COLO668 (cell line): ENCODE results near the gene OOSP4B.
"Not testable (repeated sequence)": the region's sequence is repeated elsewhere in the genome, so short reads cannot be mapped to it uniquely, and the experiment has no call there.

ENCODE experiments used
- DNase-seq: peaks from one replicate; lab custom pipeline; 2025; ENCODE audit not compliant: unreplicated experiment; lab: John Stamatoyannopoulos, UW

Gene OOSP4B

GRCh38 chr11:60016881-60017280 is at the start of gene OOSP4B:
Gene OOSP4B (plus strand): TSS chr11:60017181.
- no peak for DNase-seq

- no peak for DNase-seq
Observed at GRCh38 chr11:59967677-59968394, 49.1 kb upstream of the OOSP4B start.

- DNase-seq: no peak
Observed at GRCh38 chr11:59968395-59968783, 48.6 kb upstream of the OOSP4B start.

GRCh38 chr11:59973097-59973496 is 43.9 kb upstream of the OOSP4B start:
- DNase-seq: no peak

DNA sequence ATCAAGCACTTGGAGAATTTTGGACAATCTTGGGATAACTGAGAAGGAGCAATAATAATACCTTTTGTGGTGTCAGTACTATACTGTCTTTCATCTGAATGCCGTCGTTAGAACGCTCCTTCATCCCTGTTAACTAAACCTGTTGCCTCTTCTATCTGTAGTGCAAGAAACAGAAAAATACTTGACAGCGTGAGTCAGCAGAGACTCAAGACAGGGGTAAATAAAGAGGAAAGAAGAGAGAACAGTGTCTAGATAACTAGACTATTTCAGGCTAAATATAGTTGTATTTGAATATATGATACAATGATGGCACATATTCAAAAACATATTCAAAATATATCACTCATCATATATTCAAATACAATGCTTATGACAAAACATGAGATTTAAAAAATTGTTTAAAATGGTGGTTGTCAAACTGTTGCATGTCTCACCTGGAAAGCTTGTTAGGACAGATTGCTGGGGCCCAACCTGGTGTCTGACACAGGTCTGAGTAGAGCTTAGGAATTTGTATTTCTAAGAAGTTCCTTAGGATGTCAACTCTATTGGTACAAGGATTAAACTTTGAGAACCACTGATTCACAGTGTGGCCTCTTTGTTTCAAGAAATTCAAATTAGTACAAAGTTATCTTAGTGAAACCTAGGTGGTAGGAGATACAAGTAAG is 35.7 kb upstream of the OOSP4B start:
- DNase-seq: no peak

- DNase-seq: not testable (repeated sequence)
Observed at GRCh38 chr11:59982037-59982436, 34.9 kb upstream of the OOSP4B start.

DNA sequence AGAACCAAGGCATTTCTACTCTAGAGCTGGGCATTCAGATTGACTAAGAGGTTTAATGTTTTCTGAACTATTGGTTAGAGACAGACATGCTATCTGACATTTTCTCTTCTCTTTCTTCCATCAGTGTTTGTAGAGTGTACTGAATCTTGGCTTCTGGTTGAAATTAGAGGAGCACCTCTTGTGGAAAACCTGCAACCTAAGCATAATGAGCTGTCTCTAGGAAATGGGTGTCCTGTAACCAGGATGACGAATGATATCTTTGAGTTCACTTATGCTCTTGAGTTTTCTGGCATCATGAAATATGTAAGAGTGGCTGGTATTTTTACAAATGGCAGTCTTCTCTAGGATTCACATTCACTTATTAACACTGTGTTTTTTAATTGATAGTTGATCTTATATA is 33.8 kb upstream of the OOSP4B start:
- DNase-seq: no peak

GRCh38 chr11:59984368-59984767 is 32.6 kb upstream of the OOSP4B start:
- DNase-seq: no peak

DNA sequence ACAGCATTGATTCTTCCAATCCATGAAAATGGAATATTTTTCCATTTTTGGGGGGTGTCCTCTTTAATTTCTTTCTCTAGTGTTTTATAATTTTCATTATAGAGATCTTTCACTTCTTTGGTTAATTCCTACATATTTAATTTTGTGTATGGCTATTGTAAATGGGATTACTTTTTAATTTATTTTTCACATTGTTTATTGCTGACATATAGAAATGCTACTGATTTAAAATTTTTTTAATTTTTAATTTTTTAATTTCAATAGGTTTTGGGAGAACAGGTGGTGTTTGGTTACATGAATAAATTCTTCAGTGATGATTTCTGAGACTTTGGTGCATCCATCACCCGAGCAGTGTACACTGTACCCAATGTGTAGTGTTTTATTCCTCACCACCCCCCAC is 26.6 kb upstream of the OOSP4B start:
- DNase-seq: no peak

DNA sequence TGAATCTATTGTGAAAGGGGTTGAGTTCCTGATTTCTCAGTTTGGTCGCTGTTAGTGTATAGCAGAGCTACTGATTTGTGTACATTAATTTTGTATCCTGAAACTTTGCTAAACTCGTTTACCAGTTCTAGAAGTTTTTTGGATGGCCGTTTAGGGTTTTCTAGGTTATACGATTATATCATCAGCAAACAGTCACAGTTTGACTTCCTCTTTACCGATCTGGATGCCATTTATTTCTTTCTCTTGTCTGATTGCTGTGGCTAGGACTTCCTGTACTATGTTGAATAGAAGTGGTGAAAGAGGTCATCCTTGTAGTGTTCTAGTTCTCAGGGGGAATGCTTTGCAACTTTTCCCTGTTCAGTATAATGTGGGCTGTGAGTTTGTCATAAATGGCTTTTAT is 24.6 kb upstream of the OOSP4B start:
- DNase-seq: no peak

DNA sequence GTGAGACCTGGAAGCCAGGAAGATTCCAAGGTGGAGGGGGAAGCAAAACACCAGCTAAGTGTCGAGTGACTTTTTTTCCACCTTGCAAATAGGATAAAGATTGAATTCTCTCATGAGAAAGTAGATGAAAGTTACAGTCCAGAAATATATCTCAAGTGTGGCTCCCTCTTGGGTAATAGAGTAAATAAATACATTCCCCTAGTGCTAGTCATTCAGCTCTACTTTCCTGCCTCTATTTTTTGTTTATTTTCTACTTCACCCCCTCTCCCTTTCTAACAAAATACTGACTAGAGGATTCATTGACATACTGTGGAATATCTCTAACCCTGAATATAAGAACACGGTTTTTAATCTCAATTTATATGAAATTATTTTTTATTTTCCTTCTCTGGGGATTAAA is 19.2 kb upstream of the OOSP4B start:
- DNase-seq: no peak

DNA sequence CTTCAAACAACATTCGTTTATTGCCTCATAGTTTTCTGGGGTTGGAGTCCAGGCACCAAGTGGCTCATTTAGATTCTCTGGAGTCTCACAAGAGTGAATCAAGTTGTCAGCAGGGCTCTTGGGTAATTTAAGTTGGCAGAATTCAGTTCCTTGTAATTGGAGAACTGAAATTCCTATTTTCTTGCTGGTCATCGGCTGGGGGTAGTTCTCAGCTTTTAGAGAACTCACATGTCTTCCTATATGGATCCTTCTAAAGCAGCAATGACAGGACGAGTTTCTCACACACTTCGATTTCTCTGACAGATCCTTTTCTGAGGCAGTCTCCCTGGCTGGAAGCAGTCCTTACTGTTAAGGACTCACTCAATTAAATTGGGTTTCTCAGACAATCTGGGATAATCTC is 17.3 kb upstream of the OOSP4B start:
- DNase-seq: no peak

DNA sequence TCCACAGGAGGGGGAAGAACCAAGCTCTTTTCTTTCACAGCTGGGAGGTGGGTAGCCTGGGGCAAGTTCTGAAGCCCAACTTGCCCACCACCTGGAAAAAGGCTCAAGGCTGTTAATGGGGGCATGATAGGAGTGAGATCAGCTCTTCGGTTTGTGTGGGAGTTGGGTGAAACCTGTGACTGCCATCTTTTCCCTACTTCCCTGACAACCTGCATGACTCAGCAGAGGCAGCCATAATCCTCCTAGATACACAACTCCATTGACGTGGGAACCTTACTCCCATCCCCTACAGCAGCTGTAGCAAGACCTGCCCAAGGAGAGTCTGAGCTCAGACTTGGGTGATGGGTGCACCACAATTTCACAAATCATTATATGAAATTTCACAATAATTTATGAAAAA is 13.3 kb upstream of the OOSP4B start:
- no peak for DNase-seq

DNA sequence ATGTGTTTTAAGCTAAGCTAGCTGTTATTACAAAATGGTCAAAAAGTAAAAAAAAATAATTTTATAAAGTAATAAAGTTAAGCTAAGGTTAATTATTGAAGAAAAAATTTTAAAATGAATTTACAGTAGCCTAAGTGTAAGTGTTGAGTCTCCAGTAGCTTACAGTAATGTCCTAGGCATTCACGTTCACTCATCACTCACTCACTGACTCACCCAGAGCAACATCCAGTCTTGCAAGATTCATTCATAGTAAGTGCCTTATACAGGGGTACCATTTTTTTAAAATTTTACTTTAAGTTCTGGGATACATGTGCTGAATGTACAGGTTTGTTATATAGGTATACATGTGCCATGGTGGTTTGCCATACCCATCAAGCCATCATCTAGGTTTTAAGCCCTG is 11.6 kb upstream of the OOSP4B start:
- no peak for DNase-seq

DNA sequence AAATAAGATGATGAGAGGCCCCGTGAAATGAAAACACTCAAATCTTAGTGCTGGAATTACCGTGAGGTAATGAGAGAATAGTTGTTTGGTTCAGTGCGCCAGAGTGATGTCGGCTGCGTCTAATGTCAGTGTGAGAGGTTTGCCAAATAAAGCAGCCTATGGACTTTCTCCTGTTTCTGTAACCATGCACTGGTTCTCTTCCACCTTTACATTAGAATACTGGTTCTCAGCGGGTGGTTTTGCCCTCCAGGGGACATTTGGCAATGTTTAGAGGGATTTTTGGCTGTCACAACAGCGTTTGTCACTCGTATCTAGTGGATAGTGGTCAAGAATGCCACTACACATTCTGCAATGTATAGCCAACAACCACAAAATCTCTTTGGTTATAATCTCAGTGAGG is 1.1 kb downstream of the OOSP4B start:
- no peak for DNase-seq

GRCh38 chr11:60020376-60020775 is 3.4 kb downstream of the OOSP4B start:
- not testable (repeated sequence) for DNase-seq

DNA sequence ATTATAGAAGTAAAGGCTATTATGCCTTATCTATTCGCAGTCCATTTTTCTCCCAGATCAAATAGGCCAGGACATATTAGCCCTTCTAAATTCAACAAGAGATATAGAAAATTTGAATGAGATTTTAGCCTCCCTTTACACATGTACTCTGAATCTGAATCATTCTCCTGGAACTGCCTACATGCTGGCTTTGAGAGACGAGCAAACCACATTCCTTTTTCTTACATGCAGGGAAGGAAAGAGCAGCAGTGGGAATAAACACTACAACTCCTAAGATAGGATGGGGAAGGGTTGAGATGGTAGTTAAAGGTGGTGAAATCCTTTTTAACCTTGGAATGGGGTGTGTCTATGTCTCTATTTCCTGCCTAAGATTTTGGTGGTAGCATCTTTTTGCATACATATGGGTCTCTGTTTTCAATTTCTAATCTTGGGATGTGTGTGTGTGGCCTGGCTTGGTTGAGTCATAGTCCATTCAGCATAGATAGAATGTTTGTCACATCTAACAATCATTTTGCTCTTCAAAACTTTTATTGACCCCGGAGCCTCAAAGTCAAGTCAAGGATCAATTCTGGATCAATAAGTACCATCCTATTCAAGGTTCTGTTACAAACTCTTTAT is 12.1 kb downstream of the OOSP4B start:
- no peak for DNase-seq

- DNase-seq: no peak
Observed at GRCh38 chr11:60040109-60040508, 23.1 kb downstream of the OOSP4B start, which contains the start of gene OOSP2. Gene OOSP2 (plus strand): TSS chr11:60040409. CDS start chr11:60040460, 51 bp downstream.

DNA sequence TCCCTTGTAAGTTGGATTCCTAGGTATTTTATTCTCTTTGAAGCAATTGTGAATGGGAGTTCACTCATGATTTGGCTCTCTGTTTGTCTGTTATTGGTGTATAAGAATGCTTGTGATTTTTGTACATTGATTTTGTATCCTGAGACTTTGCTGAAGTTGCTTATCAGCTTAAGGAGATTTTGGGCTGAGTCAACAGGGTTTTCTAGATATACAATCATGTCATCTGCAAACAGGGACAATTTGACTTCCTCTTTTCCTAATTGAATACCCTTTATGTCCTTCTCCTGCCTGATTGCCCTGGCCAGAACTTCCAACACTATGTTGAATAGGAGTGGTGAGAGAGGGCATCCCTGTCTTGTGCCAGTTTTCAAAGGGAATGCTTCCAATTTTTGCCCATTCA is 33.4 kb downstream of the OOSP4B start:
- DNase-seq: not testable (repeated sequence)

- DNase-seq: not testable (repeated sequence)
Observed at GRCh38 chr11:60050839-60051238, 33.9 kb downstream of the OOSP4B start.

DNA sequence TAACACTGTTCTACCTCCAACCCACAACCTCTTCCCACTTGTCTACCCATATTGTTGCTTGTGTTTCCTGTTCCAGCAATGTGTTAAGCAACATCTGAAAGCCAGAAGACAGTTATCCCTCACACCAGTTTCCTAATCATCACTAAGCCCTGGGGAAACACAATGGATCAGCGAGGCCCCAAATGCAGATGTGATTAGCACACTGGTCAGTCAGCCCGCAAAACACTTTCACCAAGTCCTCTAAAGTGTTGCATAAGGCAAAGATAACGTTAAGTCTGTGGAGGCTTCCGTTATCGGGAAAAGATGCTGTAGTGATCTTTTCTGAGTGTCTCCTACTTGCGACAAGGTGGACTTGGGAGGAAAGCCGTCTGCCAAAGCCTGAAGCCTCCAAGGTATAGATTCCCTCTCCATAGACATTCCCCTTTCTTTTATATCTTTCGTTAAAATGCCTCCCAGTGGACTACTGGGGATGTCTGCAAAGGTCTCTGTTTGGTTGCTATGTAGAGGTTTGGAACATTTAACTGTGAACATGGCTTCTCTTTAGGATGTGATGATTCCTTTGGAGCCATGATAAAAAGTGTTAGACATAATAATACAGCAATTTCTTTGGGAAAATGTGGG is 39.5 kb downstream of the OOSP4B start, which contains the start of gene MS4A3:
TSS of gene MS4A3 (plus strand) at position 317 of the 621 bp plus-strand sequence. CDS start 4,496 bp downstream, outside the sequence.
- no peak for DNase-seq

- DNase-seq: no peak
Observed at GRCh38 chr11:60059052-60059451, 42.1 kb downstream of the OOSP4B start.
